Panc1 (cell line): ENCODE measurements around the gene WDR4. TPM values are rescaled to one million over a fixed set of nuclear protein-coding genes. Genes with fewer than 3 reads are reported as not detected.
A peak's percentile ranks its signal among the peaks of the same experiment; 100 is the strongest.

Source experiments
- ATAC-seq: fragments of 200-7000 bp; cut with Tn5 transposase; 2 replicates; pipeline ENCODE4 v1.9.1; 2020; ENCODE audit warnings: mild to moderate bottlenecking, moderate library complexity
- BruUV-seq: library from RNA; stranded (reverse); fragments of 400-500 nt; replicated peaks from 2 replicates; lab custom pipeline; 2021; lab: Mats Ljungman, UMichigan
- CTCF ChIA-PET: fragments of 300-600 bp; sonication (Branson Sonifier 250); formaldehyde crosslinking; loops from one replicate; lab custom pipeline; 2022; ENCODE audit warnings: antibody characterized with exemption; lab: Charles Lee
- POLR2A ChIA-PET: fragments of 300-600 bp; sonication (Branson Sonifier 250); formaldehyde crosslinking; loops from one replicate; lab custom pipeline; 2022; ENCODE audit warnings: antibody characterized with exemption; lab: Charles Lee
- DNase-seq: peaks from one replicate; pipeline ENCODE4 v3.0.0-alpha.2; 2010; ENCODE audit warnings: low read depth, low spot score
- H3K27ac ChIP-seq: 2 replicates; pipeline ENCODE4 v1.5.1; 2011; ENCODE audit warnings: mild to moderate bottlenecking, low read length, inconsistent platforms
- H3K27me3 ChIP-seq: fragments of 200-500 bp; sonication (Bioruptor generic); 2 replicates; pipeline ENCODE4 v1.6.0; 2014; ENCODE audit warnings: low read length, inconsistent platforms; ENCODE audit not compliant: control insufficient read depth, insufficient read depth
- H3K36me3 ChIP-seq: fragments of 200-500 bp; sonication (Bioruptor generic); 2 replicates; pipeline ENCODE4 v1.5.1; 2014; ENCODE audit warnings: inconsistent platforms, mild to moderate bottlenecking, low read length, moderate library complexity; ENCODE audit not compliant: control insufficient read depth, insufficient read depth
- H3K4me1 ChIP-seq: 2 replicates; pipeline ENCODE4 v1.5.1; 2011; ENCODE audit warnings: inconsistent platforms, mild to moderate bottlenecking, low read length, moderate library complexity; ENCODE audit not compliant: control insufficient read depth, insufficient read depth
- H3K4me3 ChIP-seq, 2 experiments: 2 replicates each; pipeline ENCODE4 v1.5.1; 2011 to 2012; ENCODE audit warnings: low read depth in 2 of 2, low read length in 2 of 2, mild to moderate bottlenecking in 2 of 2, inconsistent platforms in 1 of 2, moderate library complexity in 1 of 2
- H3K9me3 ChIP-seq: fragments of 200-500 bp; sonication (Bioruptor generic); 2 replicates; pipeline ENCODE4 v1.5.1; 2014; ENCODE audit warnings: low read depth, mild to moderate bottlenecking, inconsistent platforms, low read length, moderate library complexity; ENCODE audit not compliant: control insufficient read depth, insufficient read depth
- CTCF ChIP-seq: fragments of 450-650 bp; IDR thresholded peaks from 2 replicates; pipeline ENCODE4 v1.5.1; 2017; ENCODE audit warnings: mild to moderate bottlenecking
- POLR2AphosphoS5 ChIP-seq: IDR thresholded peaks from 2 replicates; pipeline ENCODE4 v1.6.1; 2012; ENCODE audit warnings: mild to moderate bottlenecking, low read depth, low read length, moderate library complexity
- REST ChIP-seq, 2 experiments: IDR thresholded peaks; 2 replicates each; pipeline ENCODE4 v1.6.1; 2011 to 2012; ENCODE audit warnings: low read depth in 2 of 2, control low read depth in 1 of 2, low read length in 1 of 2, mild to moderate bottlenecking in 1 of 2, moderate library complexity in 1 of 2; ENCODE audit not compliant: insufficient read depth in 1 of 2
- SIN3A ChIP-seq: IDR thresholded peaks from 2 replicates; pipeline ENCODE4 v1.6.1; 2012; ENCODE audit warnings: low read depth, mild to moderate bottlenecking, low read length, moderate library complexity, borderline replicate concordance; ENCODE audit not compliant: insufficient read depth
- TCF7L2 ChIP-seq: IDR thresholded peaks from 2 replicates; pipeline ENCODE4 v1.6.1; 2011; ENCODE audit warnings: mild to moderate bottlenecking, low read depth, low read length, inconsistent platforms
- in situ Hi-C: cut with HindIII; loops from 2 replicates; pipeline ENCODE4 v1.10.0; 2016; ENCODE audit warnings: low sequenced_read_pairs, low pct_unique_long_range_greater_than_20kb
- intact Hi-C: fragments of 100-400 bp; cut with micrococcal nuclease; formaldehyde crosslinking; loops from one replicate; pipeline ENCODE4 v1.10.0; 2022; ENCODE audit not compliant: unreplicated experiment
- total RNA-seq: library from RNA; stranded (reverse); gene quantifications from one replicate; pipeline ENCODE4 v1.2.1, GENCODE V29; 2021; ENCODE audit not compliant: unreplicated experiment

The WDR4 gene
- total RNA-seq, 1 experiment from 2014 or later = 36.7 TPM

- H3K36me3 ChIP-seq = peaks cover 8% of the 10 kb centered on the region
- BruUV-seq = no TSS peak
- in situ Hi-C loops = no loop called here
- DNase-seq (no peak), ATAC-seq (no peak)
- H3K9me3 ChIP-seq = no peaks in the 10 kb centered on the region
- H3K4me3 ChIP-seq = no peak overlapping the region
- H3K27me3 ChIP-seq = no peaks in the 10 kb centered on the region
- POLR2A ChIA-PET = no interaction called here
- TF ChIP-seq CTCF = no peak
- TF ChIP-seq REST (IDR thresholded peaks at IDR 0.05; ENCODE audit: insufficient read depth in 1 of 2, low read depth in 2 of 2, low read length in 1 of 2) = no peak
- TF ChIP-seq TCF7L2 = no peak
- no peak for TF ChIP-seq SIN3A
- TF ChIP-seq POLR2AphosphoS5 = no peak
- CTCF ChIA-PET = no interaction called here
- no peak overlapping the region for H3K27ac ChIP-seq
- H3K4me1 ChIP-seq = no peaks in the 10 kb centered on the region
- intact Hi-C loops = no loop called here
These were observed 13.6 kb downstream of the WDR4 start for GRCh38 chr21:42865776-42866160.

GRCh38 chr21:42864815-42865775, 14.2 kb downstream of the WDR4 start:
- ChIA-PET CTCF (no interaction called here), POLR2A (no interaction called here)
- H3K27ac ChIP-seq = no peak overlapping the region
- no peaks in the 10 kb centered on the region for H3K9me3 ChIP-seq
- no peak overlapping the region for H3K4me3 ChIP-seq
- in situ Hi-C loops = no loop called here
- H3K4me1 ChIP-seq = no peaks in the 10 kb centered on the region
- ATAC-seq = peak; percentile 15; the same call in 1 of the 2 replicates
- no peaks in the 10 kb centered on the region for H3K27me3 ChIP-seq
- intact Hi-C loops = no loop called here
- no TSS peak for BruUV-seq
- DNase-seq = no peak
- TF ChIP-seq SIN3A (no peak), POLR2AphosphoS5 (no peak), CTCF (no peak), TCF7L2 (no peak)
- H3K36me3 ChIP-seq = peaks cover 8% of the 10 kb centered on the region
